Right lobe of liver (tissue), 4 donors: Measurements from ENCODE around the gene TDRD3.

Experiments
- CTCF ChIP-seq, 4 donors: fragments of 200-600 bp in 3 of 4; fragments of 450-650 bp in 1 of 4; IDR thresholded peaks; one replicate each; pipeline versions ENCODE4 v1.5.1 to v1.8.0; 2016 to 2022; ENCODE audit warnings: antibody characterized with exemption in 4 of 4, mild to moderate bottlenecking in 2 of 4
- POLR2A ChIP-seq: fragments of 450-650 bp; IDR thresholded peaks from one replicate; pipeline ENCODE4 v1.6.1; 2017; ENCODE audit warnings: antibody characterized with exemption, mild to moderate bottlenecking
- donor health status: DM: no; HTN: no; CAD: no.
- donor health status: DM: no; HTN: no; CAD: no.
- donor health status: DM: no; HTN: yes; CAD: no.

GRCh38 chr13:60572003-60572798, 175.2 kb downstream of the TDRD3 start:
- TF ChIP-seq CTCF (IDR thresholded peaks at IDR 0.05), result no peak
- TF ChIP-seq POLR2A, result no peak
